AG04450 (cell line): ENCODE results near the gene GDF7. TPM values are rescaled to one million over a fixed set of nuclear protein-coding genes. Genes with fewer than 3 reads are reported as not detected.

Source experiments
- CTCF ChIA-PET: fragments of 300-600, 350-600 bp; formaldehyde crosslinking; extraction: SDS; loops from one replicate; lab custom pipeline; 2022; ENCODE audit warnings: antibody characterized with exemption, inconsistent platforms; lab: Charles Lee
- POLR2A ChIA-PET: fragments of 350-600 bp; formaldehyde crosslinking; extraction: SDS; loops from one replicate; lab custom pipeline; 2021; ENCODE audit warnings: antibody characterized with exemption, inconsistent platforms; lab: Yijun Ruan, JAX
- DNase-seq: peaks from one replicate; pipeline ENCODE4 v3.0.0-alpha.2; 2011; ENCODE audit warnings: low read depth, low spot score
- H3K27ac ChIP-seq: one replicate; pipeline ENCODE4 v1.5.1; 2012; ENCODE audit warnings: low read depth, low read length, control low read depth
- H3K27me3 ChIP-seq: one replicate; pipeline ENCODE4 v1.6.0; 2012; ENCODE audit warnings: low read length; ENCODE audit not compliant: control insufficient read depth, insufficient read depth
- H3K4me3 ChIP-seq: 2 replicates; pipeline ENCODE4 v1.5.1; 2011; ENCODE audit warnings: mild to moderate bottlenecking, low read depth, low read length, control low read depth
- H3K9me3 ChIP-seq: 2 replicates; pipeline ENCODE4 v1.5.1; 2012; ENCODE audit warnings: low read length; ENCODE audit not compliant: control insufficient read depth, insufficient read depth
- CTCF ChIP-seq: IDR thresholded peaks from 2 replicates; pipeline ENCODE4 v1.5.1; 2011; ENCODE audit warnings: low read depth, low read length, control low read depth, inconsistent platforms
- polyA plus RNA-seq: library from polyadenylated mRNA; depleted of rRNA; stranded (reverse); fragments of >200 nt; gene quantifications from 2 replicates; pipeline ENCODE4 v1.2.3, GENCODE V29; 2011

Gene GDF7
- polyA plus RNA-seq, 1 experiment = 0.01 TPM

- peaks cover 54% of the 10 kb centered on the region for H3K27me3 ChIP-seq
- peaks cover 4% of the 10 kb centered on the region; the same call in 1 of the 2 replicates for H3K9me3 ChIP-seq
- H3K4me3 ChIP-seq = no peak overlapping the region
- TF ChIP-seq CTCF = no peak
- CTCF ChIA-PET = interaction anchor here (0.6 to 8.1 kb wide), 4 partner anchors 9 to 252 kb away, joined by 3 to 94 read pairs (median 3); no protein-coding TSS in a partner anchor
- POLR2A ChIA-PET = no interaction called here
- H3K27ac ChIP-seq = no peak overlapping the region
- no peak for DNase-seq
Observed at GRCh38 chr2:20672201-20672951, 5.4 kb downstream of the GDF7 start.

GRCh38 chr2:20673686-20674308 is 6.9 kb downstream of the GDF7 start:
- ChIA-PET CTCF (interaction anchor here (0.7 to 8.1 kb wide), 4 partner anchors 8 to 289 kb away, joined by 3 to 94 read pairs (median 15); no protein-coding TSS in a partner anchor), POLR2A (no interaction called here)
- Histone ChIP-seq H3K4me3 (no peak overlapping the region), H3K27ac (no peak overlapping the region), H3K27me3 (peaks cover 40% of the 10 kb centered on the region), H3K9me3 (peaks cover 4% of the 10 kb centered on the region; the same call in 1 of the 2 replicates)
- no peak for DNase-seq
- no peak for TF ChIP-seq CTCF

GRCh38 chr2:20674309-20674965 is 7.5 kb downstream of the GDF7 start:
- H3K4me3 ChIP-seq = no peak overlapping the region
- CTCF ChIA-PET = interaction anchor here (1.0 to 8.1 kb wide), 4 partner anchors 13 to 288 kb away, joined by 3 to 94 read pairs (median 16); no protein-coding TSS in a partner anchor
- DNase-seq = no peak
- no peak overlapping the region for H3K27ac ChIP-seq
- TF ChIP-seq CTCF = no peak
- H3K27me3 ChIP-seq = peaks cover 34% of the 10 kb centered on the region
- H3K9me3 ChIP-seq = peaks cover 4% of the 10 kb centered on the region; the same call in 1 of the 2 replicates
- POLR2A ChIA-PET = interaction anchor here (0.6 to 1.0 kb wide), 2 partner anchors 148 to 250 kb away, joined by 3 to 6 read pairs; partner anchors contain the start of gene LDAH

- H3K27me3 ChIP-seq = peaks cover 27% of the 10 kb centered on the region
- peak; percentile 60 for DNase-seq
- POLR2A ChIA-PET = interaction anchor here (0.6 to 1.0 kb wide), 2 partner anchors 148 to 250 kb away, joined by 3 to 6 read pairs; partner anchors contain the start of gene LDAH
- TF ChIP-seq CTCF = no peak
- CTCF ChIA-PET = interaction anchor here (0.5 to 8.1 kb wide), 8 partner anchors 14 to 287 kb away, joined by 3 to 94 read pairs (median 4); no protein-coding TSS in a partner anchor
- no peak overlapping the region for H3K4me3 ChIP-seq
- H3K27ac ChIP-seq = no peak overlapping the region
- peaks cover 4% of the 10 kb centered on the region; the same call in 1 of the 2 replicates for H3K9me3 ChIP-seq
Observed at GRCh38 chr2:20674974-20675679, 8.2 kb downstream of the GDF7 start.
